Measurements from ENCODE around the gene THOC1. TPM values are rescaled to one million over a fixed set of nuclear protein-coding genes. Genes with fewer than 3 reads are reported as not detected.
"Not testable (repeated sequence)": the region's sequence is repeated elsewhere in the genome, so short reads cannot be mapped to it uniquely, and the experiment has no call there.

THOC1 gene
- total and polyA plus RNA-seq, 9 donors: 19.3 to 46.0 (median 35.6) TPM

- DNase-seq: no peak
- Histone ChIP-seq H3K27me3 (no peaks in the 10 kb centered on the region), H3K4me3 (no peak overlapping the region), H3K4me1 (ENCODE audit: insufficient read depth) (no peaks in the 10 kb centered on the region), H3K9me3 (no peaks in the 10 kb centered on the region), H3K27ac (no peak overlapping the region), H3K36me3 (no peaks in the 10 kb centered on the region)
- 69 to 79% (median 77%) methylated on average over 3 of the region's 3 CpGs for WGBS, 3 donors
- TF ChIP-seq CTCF (IDR thresholded peaks at IDR 0.05) (no peak), POLR2A (IDR thresholded peaks at IDR 0.05) (no peak), EP300 (IDR thresholded peaks at IDR 0.05) (no peak)
- intact Hi-C loops (cut with DNase I): loop anchor here in 1 of 4 donors (5.0 kb wide), 1 partner anchor 316 kb away; no protein-coding TSS in a partner anchor
Measured at GRCh38 chr18:295756-296490, 28.1 kb upstream of the THOC1 start.

- no peaks in the 10 kb centered on the region for H3K36me3 ChIP-seq
- no peak overlapping the region for H3K27ac ChIP-seq
- TF ChIP-seq CTCF (IDR thresholded peaks at IDR 0.05) (no peak), POLR2A (IDR thresholded peaks at IDR 0.05) (no peak), EP300 (IDR thresholded peaks at IDR 0.05) (no peak)
- H3K4me3 ChIP-seq: no peak overlapping the region
- DNase-seq: no peak
- intact Hi-C loops (cut with DNase I): loop anchor here in 1 of 4 donors (5.0 kb wide), 1 partner anchor 323 kb away; no protein-coding TSS in a partner anchor
- no peaks in the 10 kb centered on the region for H3K27me3 ChIP-seq
- H3K9me3 ChIP-seq: no peaks in the 10 kb centered on the region
- no peaks in the 10 kb centered on the region for H3K4me1 ChIP-seq (ENCODE audit: insufficient read depth)
- 90 to 92% (median 91%) methylated on average over 3 of the region's 3 CpGs for WGBS, 3 donors
Measured at GRCh38 chr18:294566-294965, 26.7 kb upstream of the THOC1 start.

GRCh38 chr18:293536-293935 is 25.7 kb upstream of the THOC1 start:
- no peaks in the 10 kb centered on the region for H3K4me1 ChIP-seq (ENCODE audit: insufficient read depth)
- TF ChIP-seq POLR2A (IDR thresholded peaks at IDR 0.05) (no peak), CTCF (IDR thresholded peaks at IDR 0.05) (peak in 1 of 3 donors; percentile 15)
- no peaks in the 10 kb centered on the region for H3K36me3 ChIP-seq
- H3K27me3 ChIP-seq: no peaks in the 10 kb centered on the region
- DNase-seq: no peak
- intact Hi-C loops (cut with DNase I): loop anchor here in 1 of 4 donors (5.0 kb wide), 1 partner anchor 324 kb away; no protein-coding TSS in a partner anchor
- 68 to 74% (median 72%) methylated on average over 4 of the region's 4 CpGs for WGBS, 3 donors
- H3K4me3 ChIP-seq: no peak overlapping the region
- H3K9me3 ChIP-seq: no peaks in the 10 kb centered on the region
- H3K27ac ChIP-seq: no peak overlapping the region

- H3K9me3 ChIP-seq: no peaks in the 10 kb centered on the region
- 58 to 70% (median 60%) methylated on average over 3 of the region's 3 CpGs for WGBS, 3 donors
- no peaks in the 10 kb centered on the region for H3K36me3 ChIP-seq
- H3K4me3 ChIP-seq: no peak overlapping the region
- no peaks in the 10 kb centered on the region for H3K27me3 ChIP-seq
- DNase-seq: no peak
- H3K27ac ChIP-seq: no peak overlapping the region
- no peaks in the 10 kb centered on the region for H3K4me1 ChIP-seq (ENCODE audit: insufficient read depth)
- TF ChIP-seq EP300 (IDR thresholded peaks at IDR 0.05): no peak
- no peak for TF ChIP-seq POLR2A (IDR thresholded peaks at IDR 0.05)
- TF ChIP-seq CTCF (IDR thresholded peaks at IDR 0.05): no peak
- intact Hi-C loops (cut with DNase I): loop anchor here in 1 of 4 donors (5.0 kb wide), 1 partner anchor 325 kb away; no protein-coding TSS in a partner anchor
Measured at GRCh38 chr18:292271-292670, 24.4 kb upstream of the THOC1 start.

GRCh38 chr18:289970-290369 is 22.1 kb upstream of the THOC1 start:
- H3K4me1 ChIP-seq (ENCODE audit: insufficient read depth); DNase-seq; H3K27me3 ChIP-seq; H3K4me3 ChIP-seq; H3K27ac ChIP-seq; H3K36me3 ChIP-seq; H3K9me3 ChIP-seq: not testable (repeated sequence)
- 39 to 48% (median 46%) methylated on average over 4 of the region's 4 CpGs for WGBS, 3 donors
- intact Hi-C loops (cut with DNase I): loop anchor here in 2 of 4 donors (5.0 to 10.0 kb wide), 2 partner anchors 325 to 327 kb away; no protein-coding TSS in a partner anchor
